ENCODE results near the gene FAAP100. TPM values are rescaled to one million over a fixed set of nuclear protein-coding genes. Genes with fewer than 3 reads are reported as not detected.

Gene FAAP100
- total RNA-seq, 2 experiments from 2014 or later: 30.8 to 42.1 TPM

DNA sequence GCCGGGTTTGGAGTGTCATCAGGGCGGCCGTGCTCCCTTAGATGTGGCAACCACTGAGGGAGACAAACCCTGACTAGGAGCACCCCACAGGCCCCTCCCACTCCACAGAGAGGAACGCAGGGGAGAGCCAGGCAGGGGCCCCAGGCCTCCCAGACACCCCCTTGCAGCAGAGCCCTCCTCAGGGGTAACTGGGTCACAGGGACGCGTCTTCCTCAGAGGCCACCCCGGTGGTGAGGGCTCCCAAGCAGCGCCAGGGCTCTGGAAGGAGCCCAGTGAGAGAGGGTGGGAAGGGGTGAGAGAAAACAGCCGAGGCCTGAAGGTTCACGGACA is 12.6 kb downstream of the FAAP100 start:
- peaks cover 2% of the 10 kb centered on the region for H3K36me3 Mint-ChIP-seq (ENCODE audit: low read depth)
- ChIA-PET CTCF (interaction anchor here (1.1 kb wide), 1 partner anchor 18 kb away, joined by 3 read pairs; no protein-coding TSS in a partner anchor), POLR2A (no interaction called here)
- H3K4me3 Mint-ChIP-seq: no peak overlapping the region
- no peaks in the 10 kb centered on the region for H3K9me3 Mint-ChIP-seq
- peaks cover 13% of the 10 kb centered on the region for H3K27me3 Mint-ChIP-seq
- DNase-seq: no peak
- H3K27ac Mint-ChIP-seq: no peak overlapping the region
- no peaks in the 10 kb centered on the region for H3K4me1 Mint-ChIP-seq

DNA sequence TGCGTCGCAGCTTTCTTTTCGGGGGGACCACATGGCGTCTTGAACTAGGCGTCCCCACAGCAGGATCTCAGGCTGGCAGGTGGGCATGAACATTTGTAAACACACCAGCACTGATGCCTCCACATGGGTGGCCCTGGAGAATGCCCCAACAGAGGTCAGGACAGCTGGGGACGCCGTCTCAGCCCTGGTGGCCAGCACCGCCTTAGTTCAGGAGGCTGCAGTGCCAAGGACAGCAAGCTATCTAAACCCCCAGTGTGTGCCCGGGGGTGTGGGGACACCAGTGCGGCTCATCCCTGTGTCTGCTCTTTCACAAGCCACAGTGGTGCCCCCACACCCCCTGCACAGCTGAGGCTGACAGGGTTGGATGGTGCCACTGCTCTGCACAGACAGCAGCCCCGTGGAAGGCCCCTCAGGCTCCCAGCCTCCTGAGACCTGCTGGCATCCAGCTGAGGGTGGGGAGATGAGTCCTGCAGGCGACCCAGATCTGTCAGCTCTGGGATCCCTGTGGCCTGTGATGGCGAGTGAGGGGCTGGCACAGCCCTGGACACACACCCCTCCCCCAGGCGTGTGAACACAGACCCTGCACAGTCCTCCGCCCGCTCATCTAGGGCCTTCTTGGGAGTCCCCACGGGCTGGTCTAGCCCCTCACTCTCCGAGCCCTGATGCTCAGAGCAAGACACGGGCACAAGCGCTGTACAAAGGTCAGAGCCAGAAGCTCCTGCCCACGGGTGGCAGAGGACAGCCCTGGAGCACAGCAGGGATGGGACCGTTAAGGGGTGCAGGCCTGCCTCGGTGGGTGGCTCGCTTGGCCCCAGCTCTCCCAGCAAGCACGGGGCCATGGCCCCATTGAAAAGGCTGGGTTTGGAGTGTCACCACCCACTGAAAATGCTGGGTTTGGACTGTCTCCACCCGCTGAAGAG is 13.2 kb downstream of the FAAP100 start:
- POLR2A ChIA-PET: no interaction called here

DNA sequence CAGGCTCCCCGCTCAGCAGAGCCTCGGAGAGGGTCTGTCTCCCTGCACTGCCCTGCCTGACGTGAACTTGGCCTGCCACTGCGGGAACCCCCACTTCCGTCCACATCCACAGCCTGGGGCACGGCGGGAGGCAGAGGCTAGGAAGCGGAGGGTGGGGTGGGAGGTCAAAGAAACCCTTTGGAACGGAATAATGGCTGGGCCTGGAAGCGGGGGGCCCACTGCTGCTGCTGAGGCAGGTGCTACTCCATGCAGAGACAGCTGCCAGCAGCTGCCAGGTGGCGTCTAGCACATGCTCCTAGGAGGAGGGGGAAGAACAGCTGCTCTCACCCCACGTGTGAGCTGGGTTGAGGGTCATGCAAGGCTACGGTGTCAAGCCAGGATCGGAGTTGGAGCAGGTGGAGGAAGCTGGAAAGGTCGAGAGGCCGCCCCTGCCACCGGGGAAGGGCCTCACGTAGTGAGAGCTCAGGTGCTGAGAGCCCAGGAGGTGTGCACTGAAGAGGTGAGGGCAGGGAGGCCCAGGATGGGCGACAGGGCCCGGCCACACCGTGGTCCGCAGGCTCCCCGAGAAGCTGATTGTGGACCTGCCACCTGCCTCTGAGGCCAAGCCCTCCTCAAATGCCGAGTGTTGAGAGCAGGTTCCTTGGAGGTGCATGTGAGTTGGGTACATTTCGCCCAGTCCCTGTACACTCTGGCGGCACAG is 14.1 kb downstream of the FAAP100 start:
- Mint-ChIP-seq H3K27me3 (peaks cover 13% of the 10 kb centered on the region), H3K36me3 (ENCODE audit: low read depth) (peaks cover 2% of the 10 kb centered on the region), H3K4me1 (no peaks in the 10 kb centered on the region), H3K27ac (no peak overlapping the region), H3K9me3 (no peaks in the 10 kb centered on the region), H3K4me3 (no peak overlapping the region)
- ChIA-PET CTCF (interaction anchor here (0.6 to 1.5 kb wide), 3 partner anchors 8 to 17 kb away, joined by 3 to 4 read pairs (median 3); no protein-coding TSS in a partner anchor), POLR2A (no interaction called here)
- no peak for DNase-seq

More for the DNA sequence above, 13.2 kb downstream of the FAAP100 start:
- Mint-ChIP-seq H3K9me3 (no peaks in the 10 kb centered on the region), H3K4me1 (no peaks in the 10 kb centered on the region), H3K36me3 (ENCODE audit: low read depth) (peaks cover 2% of the 10 kb centered on the region), H3K4me3 (no peak overlapping the region), H3K27ac (no peak overlapping the region), H3K27me3 (peaks cover 13% of the 10 kb centered on the region)
- CTCF ChIA-PET: interaction anchor here (0.6 to 1.5 kb wide), 4 partner anchors 7 to 19 kb away, joined by 3 to 4 read pairs (median 3); no protein-coding TSS in a partner anchor
- no peak for DNase-seq

DNA sequence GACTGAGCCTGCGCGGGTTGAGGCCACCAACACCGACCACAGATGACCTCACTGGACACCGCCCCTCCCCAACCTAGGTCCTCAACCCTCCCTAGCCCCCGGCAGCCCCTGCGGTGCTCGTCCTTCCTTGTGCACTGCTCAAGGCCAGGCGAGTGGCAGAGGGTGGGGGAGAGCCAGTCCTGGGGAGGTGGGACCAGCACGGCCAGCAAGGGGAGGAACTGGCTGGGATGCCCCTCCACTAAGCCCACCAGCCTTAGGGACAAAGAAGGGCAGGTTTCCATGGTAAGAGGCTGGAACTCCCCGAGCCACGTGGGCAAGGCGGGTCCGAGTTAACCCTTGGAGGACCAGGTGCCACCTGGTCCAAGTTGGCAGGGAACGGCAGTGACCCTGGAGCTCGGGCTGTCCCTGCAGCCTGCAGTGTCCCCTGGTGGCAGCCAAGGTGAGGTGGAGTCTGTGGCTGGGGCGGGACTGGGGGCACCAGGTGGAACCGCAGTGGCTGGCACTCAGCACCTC is 14.8 kb downstream of the FAAP100 start:
- Mint-ChIP-seq H3K27ac (no peak overlapping the region), H3K27me3 (peaks cover 13% of the 10 kb centered on the region), H3K36me3 (ENCODE audit: low read depth) (peaks cover 2% of the 10 kb centered on the region), H3K9me3 (no peaks in the 10 kb centered on the region), H3K4me3 (no peak overlapping the region), H3K4me1 (no peaks in the 10 kb centered on the region)
- ChIA-PET CTCF (interaction anchor here (1.0 to 1.5 kb wide), 2 partner anchors 9 to 12 kb away, joined by 3 to 4 read pairs; no protein-coding TSS in a partner anchor), POLR2A (no interaction called here)
- DNase-seq: no peak

DNA sequence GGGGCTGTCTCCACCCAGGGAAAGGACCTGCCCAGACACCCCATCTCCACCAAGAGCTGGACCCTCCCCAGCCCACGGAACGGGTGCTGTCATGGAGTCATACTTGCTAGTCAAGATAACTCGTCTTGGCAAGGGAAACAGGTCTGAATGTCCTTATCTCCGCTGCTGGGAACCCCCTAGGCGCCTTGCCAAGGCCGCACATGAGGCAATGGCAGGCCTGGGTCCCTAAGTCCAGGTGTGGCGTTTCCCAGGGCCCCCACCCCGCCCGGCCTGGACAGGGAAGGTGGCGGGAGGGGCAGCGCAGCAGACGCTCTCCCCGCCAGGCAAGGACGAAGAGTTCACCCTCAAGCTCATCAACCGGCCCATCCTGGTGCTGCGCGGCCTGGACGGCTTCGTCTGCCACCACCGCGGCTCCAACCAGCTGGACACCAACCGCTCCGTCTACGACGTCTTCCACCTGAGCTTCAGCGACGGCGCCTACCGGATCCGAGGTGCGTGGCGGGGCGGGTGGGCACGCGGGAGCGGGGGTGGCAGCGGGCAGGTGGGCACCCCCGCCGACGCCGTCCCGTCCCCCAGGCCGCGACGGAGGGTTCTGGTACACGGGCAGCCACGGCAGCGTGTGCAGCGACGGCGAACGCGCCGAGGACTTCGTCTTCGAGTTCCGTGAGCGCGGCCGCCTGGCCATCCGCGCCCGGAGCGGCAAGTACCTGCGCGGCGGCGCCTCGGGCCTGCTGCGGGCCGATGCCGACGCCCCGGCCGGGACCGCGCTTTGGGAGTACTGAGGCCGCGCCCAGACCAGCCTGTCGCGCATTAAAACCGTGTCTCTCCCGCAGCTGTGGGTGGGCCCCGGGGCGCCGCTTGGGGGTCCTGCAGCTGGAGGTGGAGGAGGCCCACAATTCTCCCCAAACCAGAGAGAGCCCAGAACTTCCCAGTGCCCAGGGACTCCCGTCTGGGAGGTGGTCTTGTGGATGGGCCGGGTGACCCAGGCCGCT is 15.6 kb downstream of the FAAP100 start:
- ChIA-PET CTCF (interaction anchor here (1.5 kb wide), 1 partner anchor 11 kb away, joined by 3 read pairs; no protein-coding TSS in a partner anchor), POLR2A (no interaction called here)
- Mint-ChIP-seq H3K36me3 (ENCODE audit: low read depth) (peaks cover 2% of the 10 kb centered on the region), H3K27ac (no peak overlapping the region), H3K27me3 (peaks cover 13% of the 10 kb centered on the region), H3K9me3 (no peaks in the 10 kb centered on the region), H3K4me1 (no peaks in the 10 kb centered on the region), H3K4me3 (no peak overlapping the region)
- no peak for DNase-seq

DNA sequence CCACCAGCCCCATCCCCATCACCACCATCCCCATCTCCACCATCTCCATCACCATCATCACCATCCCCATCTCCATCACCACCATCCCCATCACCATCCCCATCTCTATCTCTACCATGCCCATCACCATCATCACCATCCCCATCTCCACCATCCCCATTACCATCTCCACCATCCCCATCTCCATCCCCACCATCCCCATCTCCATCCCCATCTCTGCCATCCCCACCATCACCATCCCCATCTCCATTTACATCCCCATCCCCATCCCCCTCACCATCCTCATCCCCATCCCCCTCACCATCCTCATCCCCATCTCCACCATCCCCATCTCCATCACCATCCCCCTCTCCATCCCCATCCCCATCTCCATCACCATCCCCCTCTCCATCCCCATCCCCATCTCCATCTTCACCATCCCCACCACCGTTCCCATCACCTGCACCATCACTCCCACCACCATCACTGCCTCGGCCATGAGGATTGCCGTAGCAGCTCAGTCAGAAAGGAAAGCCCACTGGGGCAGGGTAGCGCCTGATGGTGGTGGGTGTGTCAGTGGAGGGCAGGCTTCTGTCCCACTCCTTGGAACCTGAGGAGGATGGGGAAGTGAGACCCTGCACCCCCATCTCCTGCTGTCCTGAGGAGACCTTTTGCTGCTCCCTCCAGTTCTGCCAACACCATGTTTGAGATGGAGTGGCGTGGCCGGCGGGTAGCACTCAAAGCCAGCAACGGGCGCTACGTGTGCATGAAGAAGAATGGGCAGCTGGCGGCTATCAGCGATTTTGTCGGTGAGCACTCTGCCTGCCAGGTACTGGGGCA is 16.5 kb downstream of the FAAP100 start:
- POLR2A ChIA-PET: no interaction called here
- Mint-ChIP-seq H3K4me1 (no peaks in the 10 kb centered on the region), H3K9me3 (no peaks in the 10 kb centered on the region), H3K4me3 (no peak overlapping the region), H3K27ac (no peak overlapping the region), H3K36me3 (ENCODE audit: low read depth) (peaks cover 2% of the 10 kb centered on the region), H3K27me3 (peaks cover 13% of the 10 kb centered on the region)
- DNase-seq: no peak
- CTCF ChIA-PET: no interaction called here

DNA sequence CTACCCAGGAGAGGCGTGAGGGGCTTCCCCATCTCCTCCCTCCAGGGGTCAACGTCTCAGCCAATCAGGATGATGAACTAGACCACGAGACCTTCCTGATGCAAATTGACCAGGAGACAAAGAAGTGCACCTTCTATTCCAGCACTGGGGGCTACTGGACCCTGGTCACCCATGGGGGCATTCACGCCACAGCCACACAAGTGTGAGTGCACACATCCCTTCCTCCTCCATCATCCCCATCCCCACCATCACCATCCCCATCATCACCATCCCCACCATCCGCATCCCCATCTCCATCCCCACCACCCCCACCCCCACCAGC is 17.2 kb downstream of the FAAP100 start:
- Mint-ChIP-seq H3K4me3 (no peak overlapping the region), H3K27me3 (peaks cover 13% of the 10 kb centered on the region), H3K36me3 (ENCODE audit: low read depth) (peaks cover 2% of the 10 kb centered on the region), H3K27ac (no peak overlapping the region), H3K9me3 (no peaks in the 10 kb centered on the region), H3K4me1 (no peaks in the 10 kb centered on the region)
- CTCF ChIA-PET: no interaction called here
- POLR2A ChIA-PET: no interaction called here
- DNase-seq: no peak

DNA sequence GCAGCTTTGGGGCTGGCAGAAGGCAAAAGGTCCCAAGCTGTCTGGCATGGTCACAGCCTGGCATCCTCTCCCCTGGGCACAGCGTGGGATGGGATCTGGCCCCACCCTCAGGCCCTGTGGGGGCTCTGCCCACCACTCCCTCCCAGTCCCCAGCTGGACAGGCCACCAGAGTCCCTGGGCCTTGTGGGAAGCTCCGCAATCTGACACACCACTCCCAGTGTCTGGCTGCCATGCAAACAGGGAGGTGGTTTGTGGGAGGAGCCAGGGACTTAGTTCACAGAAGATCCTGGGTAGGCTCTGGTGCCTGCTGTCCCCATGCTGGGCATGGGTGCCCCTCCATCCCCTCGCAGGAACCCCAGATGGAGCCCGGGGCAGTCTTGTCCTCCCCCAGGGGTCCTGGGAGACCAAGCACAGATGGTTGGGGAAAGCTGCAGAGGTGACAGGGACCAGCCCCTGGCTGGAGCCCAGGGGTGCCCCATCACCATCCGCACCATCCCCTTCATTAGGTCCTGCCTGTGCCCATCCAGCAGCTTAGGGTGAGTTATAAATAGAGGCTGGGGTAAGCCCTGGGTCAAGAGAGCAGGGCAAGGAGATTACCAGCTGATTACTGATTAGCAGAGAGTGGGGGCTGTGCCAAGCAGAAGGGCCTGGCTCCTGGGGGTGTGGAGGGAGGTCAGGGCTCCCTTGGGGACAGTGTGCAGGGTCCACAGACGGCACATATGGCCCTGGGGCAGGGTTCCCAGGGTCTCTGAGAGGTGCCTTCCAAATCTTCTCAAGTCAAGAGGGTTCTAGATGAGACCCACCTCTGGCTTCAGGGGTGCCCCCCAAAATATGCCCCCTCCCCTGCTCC is 17.8 kb downstream of the FAAP100 start:
- ChIA-PET POLR2A (no interaction called here), CTCF (no interaction called here)
- no peak overlapping the region for H3K4me3 Mint-ChIP-seq
- H3K36me3 Mint-ChIP-seq (ENCODE audit: low read depth): peaks cover 2% of the 10 kb centered on the region
- no peaks in the 10 kb centered on the region for H3K9me3 Mint-ChIP-seq
- no peak for DNase-seq
- H3K4me1 Mint-ChIP-seq: no peaks in the 10 kb centered on the region
- H3K27me3 Mint-ChIP-seq: peaks cover 13% of the 10 kb centered on the region
- no peak overlapping the region for H3K27ac Mint-ChIP-seq

DNA sequence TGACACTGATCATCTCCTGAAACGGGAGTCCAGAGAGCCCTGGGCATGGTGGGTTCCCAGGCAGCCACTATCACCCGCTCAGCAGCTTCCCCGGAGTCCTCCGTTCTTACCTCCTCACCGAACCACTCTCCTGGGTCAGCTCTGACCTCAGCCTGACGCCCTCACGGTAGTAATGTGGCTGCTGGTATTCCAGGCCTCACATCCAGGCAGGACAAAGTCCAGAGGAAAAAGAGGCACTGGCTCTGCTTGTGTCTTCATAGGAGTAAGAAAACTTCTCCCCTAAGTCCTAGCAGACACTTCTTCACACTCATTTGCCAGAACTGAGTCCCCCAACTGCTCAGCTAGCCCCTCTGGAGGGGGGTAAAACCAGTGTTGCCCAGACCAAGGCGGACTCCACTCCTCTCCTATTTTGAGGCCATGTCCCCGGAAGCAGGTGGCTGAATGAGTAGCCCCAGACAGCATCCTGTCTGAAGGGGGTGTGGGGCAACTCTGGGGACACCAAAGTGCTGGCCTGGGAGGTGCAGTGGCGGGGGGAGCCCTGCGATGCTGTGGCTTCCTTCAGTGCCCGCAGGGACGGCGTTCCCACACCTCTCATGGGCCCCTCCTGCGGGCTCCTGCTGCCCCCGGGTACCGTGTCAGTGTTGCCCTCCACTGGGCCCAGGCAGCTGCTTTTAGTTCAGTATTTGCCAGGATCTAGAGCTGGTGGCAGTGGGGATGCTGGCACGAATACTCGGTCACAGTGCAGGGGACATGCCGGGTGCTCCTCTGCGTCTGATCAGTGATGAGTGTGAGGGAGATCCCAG is 18.6 kb downstream of the FAAP100 start:
- H3K9me3 Mint-ChIP-seq: no peaks in the 10 kb centered on the region
- H3K27me3 Mint-ChIP-seq: peaks cover 13% of the 10 kb centered on the region
- ChIA-PET CTCF (no interaction called here), POLR2A (no interaction called here)
- no peak overlapping the region for H3K27ac Mint-ChIP-seq
- no peak for DNase-seq
- H3K4me3 Mint-ChIP-seq: no peak overlapping the region
- H3K36me3 Mint-ChIP-seq (ENCODE audit: low read depth): peaks cover 2% of the 10 kb centered on the region
- no peaks in the 10 kb centered on the region for H3K4me1 Mint-ChIP-seq

DNA sequence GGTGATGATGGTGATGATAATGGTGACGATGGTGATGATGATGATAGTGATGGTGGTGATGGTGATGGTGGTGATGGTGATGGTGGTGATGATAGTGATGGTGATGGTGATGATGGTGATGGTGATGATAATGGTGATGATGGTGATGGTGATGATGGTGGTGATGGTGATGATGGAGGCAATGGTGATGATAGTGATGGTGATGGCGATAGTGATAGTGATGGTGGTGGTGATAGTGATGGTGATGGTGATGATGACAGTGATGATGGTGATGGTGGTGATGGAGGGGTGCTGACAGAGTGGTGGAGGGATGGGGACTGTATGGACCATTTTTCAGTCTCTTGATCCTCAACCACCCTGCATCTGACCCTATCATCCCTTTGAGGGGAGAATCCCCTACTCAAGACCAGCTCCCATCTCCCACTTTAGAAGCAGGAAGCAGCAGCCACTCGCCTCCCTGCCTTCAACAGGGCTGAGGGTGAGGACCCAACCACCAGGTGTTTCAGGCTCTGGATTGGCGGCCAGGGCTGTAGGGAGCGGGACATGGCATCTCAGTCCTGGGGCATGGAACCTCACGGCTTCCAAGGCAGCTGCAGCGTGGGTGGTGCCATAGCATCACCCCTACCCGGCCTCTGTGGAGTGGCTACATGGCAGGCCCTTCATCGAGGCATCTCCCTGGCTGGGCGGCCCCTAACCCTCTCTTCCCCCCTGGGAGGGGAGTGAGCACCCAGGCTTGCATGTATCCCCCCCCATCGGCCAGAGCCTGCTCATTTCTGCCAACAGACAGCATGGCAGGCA is 19.5 kb downstream of the FAAP100 start:
- Mint-ChIP-seq H3K9me3 (no peaks in the 10 kb centered on the region), H3K4me3 (no peak overlapping the region), H3K36me3 (ENCODE audit: low read depth) (no peaks in the 10 kb centered on the region), H3K27me3 (peaks cover 13% of the 10 kb centered on the region), H3K27ac (no peak overlapping the region), H3K4me1 (no peaks in the 10 kb centered on the region)
- CTCF ChIA-PET: no interaction called here
- POLR2A ChIA-PET: no interaction called here
- no peak for DNase-seq
